Muscle layer of colon (tissue), 2 donors: ENCODE measurements around the gene SUGCT.
"Not testable (repeated sequence)": the region's sequence is repeated elsewhere in the genome, so short reads cannot be mapped to it uniquely, and the experiment has no call there.

ENCODE experiments used
- H3K27ac ChIP-seq: one replicate; pipeline ENCODE4 v1.7.0; 2013; ENCODE audit warnings: low read depth, mild to moderate bottlenecking, low read length, moderate library complexity
- H3K27me3 ChIP-seq, 2 donors: one replicate each; pipeline ENCODE4 v1.7.0; 2013; ENCODE audit warnings: low read length in 2 of 2, mild to moderate bottlenecking in 2 of 2; ENCODE audit not compliant: insufficient read depth in 2 of 2, control insufficient read depth in 1 of 2
- H3K36me3 ChIP-seq: one replicate; pipeline ENCODE4 v1.7.0; 2013; ENCODE audit warnings: mild to moderate bottlenecking, low read length; ENCODE audit not compliant: insufficient read depth
- H3K4me1 ChIP-seq: one replicate; pipeline ENCODE4 v1.7.0; 2013; ENCODE audit warnings: mild to moderate bottlenecking, low read length; ENCODE audit not compliant: insufficient read depth
- H3K4me3 ChIP-seq, 2 donors: one replicate each; pipeline ENCODE4 v1.7.0; 2013; ENCODE audit warnings: low read length in 2 of 2, low read depth in 1 of 2, mild to moderate bottlenecking in 1 of 2, moderate library complexity in 1 of 2
- H3K9ac ChIP-seq: one replicate; pipeline ENCODE4 v1.7.0; 2013; ENCODE audit warnings: low read length
- H3K9me3 ChIP-seq: one replicate; pipeline ENCODE4 v1.7.0; 2013; ENCODE audit warnings: mild to moderate bottlenecking, low read length
- donor health status: abdominal sarcoma.
- donor health status: Adenocarcinoma of cecum.

SUGCT gene

DNA sequence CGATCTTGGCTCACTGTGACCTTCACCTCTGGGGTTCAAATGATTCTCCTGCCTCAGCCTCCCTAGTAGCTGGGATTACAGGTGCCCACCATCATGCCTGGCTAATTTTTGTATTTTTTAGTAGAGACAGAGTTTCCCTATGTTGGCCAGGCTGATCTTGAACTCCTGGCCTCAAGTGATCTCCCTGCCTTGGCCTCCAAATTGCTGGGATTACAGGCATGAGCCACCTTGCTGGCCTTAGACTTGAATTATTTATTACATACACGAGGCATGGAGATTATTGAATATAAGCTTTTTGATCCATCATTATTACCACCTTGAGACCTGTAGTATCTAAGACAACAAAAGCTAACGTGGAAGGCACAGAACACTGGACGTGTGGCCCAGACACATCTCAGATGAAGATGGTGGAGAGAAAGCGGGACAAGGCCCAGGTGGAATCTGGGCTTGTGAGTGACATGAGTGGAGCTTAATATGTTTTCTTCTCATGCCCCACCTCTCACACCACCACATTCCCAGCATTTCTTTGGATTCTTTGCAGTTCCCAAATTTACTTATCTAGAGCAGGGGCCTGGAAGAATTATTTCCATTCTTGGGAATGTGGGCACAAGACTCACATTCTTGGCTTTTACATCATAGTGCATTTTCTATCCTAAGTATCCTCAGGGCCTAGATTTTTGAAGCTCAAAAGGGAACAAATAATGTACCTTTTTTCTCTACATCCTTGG lies 76.6 kb downstream of the SUGCT start:
- H3K4me1 ChIP-seq = no peaks in the 10 kb centered on the region
- H3K27ac ChIP-seq = no peak overlapping the region
- H3K27me3 ChIP-seq = no peaks in the 10 kb centered on the region
- no peak overlapping the region for H3K4me3 ChIP-seq
- no peaks in the 10 kb centered on the region for H3K36me3 ChIP-seq
- no peak overlapping the region for H3K9ac ChIP-seq
- H3K9me3 ChIP-seq = no peaks in the 10 kb centered on the region

- Histone ChIP-seq H3K4me1 (no peaks in the 10 kb centered on the region), H3K9ac (no peak overlapping the region), H3K27ac (no peak overlapping the region), H3K36me3 (no peaks in the 10 kb centered on the region), H3K27me3 (no peaks in the 10 kb centered on the region), H3K4me3 (no peak overlapping the region), H3K9me3 (no peaks in the 10 kb centered on the region)
Observed at GRCh38 chr7:40213291-40213690, 78.5 kb downstream of the SUGCT start.

GRCh38 chr7:40213856-40214255 lies 79.1 kb downstream of the SUGCT start:
- Histone ChIP-seq H3K9me3 (no peaks in the 10 kb centered on the region), H3K4me3 (no peak overlapping the region), H3K27me3 (no peaks in the 10 kb centered on the region), H3K4me1 (no peaks in the 10 kb centered on the region), H3K9ac (no peak overlapping the region), H3K27ac (no peak overlapping the region), H3K36me3 (no peaks in the 10 kb centered on the region)

DNA sequence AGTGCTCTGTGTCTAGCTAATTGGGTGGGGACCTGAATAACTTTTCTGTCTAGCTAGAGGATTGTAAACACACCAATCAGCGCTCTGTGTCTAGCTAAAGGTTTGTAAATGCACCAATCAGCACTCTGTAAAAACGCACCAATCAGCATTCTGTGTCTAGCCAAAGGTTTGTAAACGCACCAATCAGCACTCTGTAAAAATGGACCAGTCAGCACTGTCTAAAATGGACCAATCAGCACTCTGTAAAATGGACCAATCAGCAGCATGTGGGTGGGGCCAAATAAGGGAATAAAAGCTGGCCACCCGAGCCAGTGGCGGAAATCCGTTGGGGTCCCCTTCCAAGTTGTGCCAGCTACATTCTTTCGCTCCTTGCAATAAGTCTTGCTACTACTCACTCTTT lies 83.8 kb downstream of the SUGCT start:
- not testable (repeated sequence) for H3K27me3 ChIP-seq, H3K4me3 ChIP-seq, H3K9ac ChIP-seq, H3K27ac ChIP-seq, H3K4me1 ChIP-seq, H3K9me3 ChIP-seq, H3K36me3 ChIP-seq

- Histone ChIP-seq H3K9me3 (no peaks in the 10 kb centered on the region), H3K27me3 (no peaks in the 10 kb centered on the region), H3K27ac (no peak overlapping the region), H3K36me3 (no peaks in the 10 kb centered on the region), H3K9ac (no peak overlapping the region), H3K4me1 (no peaks in the 10 kb centered on the region), H3K4me3 (no peak overlapping the region)
Observed at GRCh38 chr7:40219917-40220316, 85.1 kb downstream of the SUGCT start.

DNA sequence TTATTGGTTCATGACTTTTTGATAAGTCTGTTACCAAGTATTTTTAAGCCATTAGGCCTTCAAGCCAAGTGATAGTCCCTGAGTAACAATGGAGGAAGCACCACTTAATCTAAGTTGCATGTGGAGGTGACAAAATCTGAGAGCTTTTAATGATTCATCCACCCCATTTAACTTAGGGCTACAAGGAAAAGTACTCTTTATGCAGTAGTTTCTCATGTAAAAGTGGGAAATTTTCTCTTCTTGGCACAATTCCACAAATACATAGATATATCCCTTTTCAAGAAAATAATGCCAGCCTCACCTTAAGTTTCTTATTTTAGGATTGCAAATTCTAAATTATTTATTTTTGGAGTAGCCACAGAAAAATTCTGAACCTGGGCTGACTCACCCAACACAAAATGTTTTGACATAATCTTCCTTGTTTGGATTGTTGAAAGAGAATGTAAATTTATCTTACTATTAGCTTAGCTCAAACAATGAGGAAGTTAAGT lies 85.7 kb downstream of the SUGCT start:
- no peak overlapping the region for H3K4me3 ChIP-seq
- no peak overlapping the region for H3K9ac ChIP-seq
- no peaks in the 10 kb centered on the region for H3K36me3 ChIP-seq
- H3K27ac ChIP-seq = no peak overlapping the region
- H3K4me1 ChIP-seq = no peaks in the 10 kb centered on the region
- no peaks in the 10 kb centered on the region for H3K27me3 ChIP-seq
- H3K9me3 ChIP-seq = no peaks in the 10 kb centered on the region

DNA sequence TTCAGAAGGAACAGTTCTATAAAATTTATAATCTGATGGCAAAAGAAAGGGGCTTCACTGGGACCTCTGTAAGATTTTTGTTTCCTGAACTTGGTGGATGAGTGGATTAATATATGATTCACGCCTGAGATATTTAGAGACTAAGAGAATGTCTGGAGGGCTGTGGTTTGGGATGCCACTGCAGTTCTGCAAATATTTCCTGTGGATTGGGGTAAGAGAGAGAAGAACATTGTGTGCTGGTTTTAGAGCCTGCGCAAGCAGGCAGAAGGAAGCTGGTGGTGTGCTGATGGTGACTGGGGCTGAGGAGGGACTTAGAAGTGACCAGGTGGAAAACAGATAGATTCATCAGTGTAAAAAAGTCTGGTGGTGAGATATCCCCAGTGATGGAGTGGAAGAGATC lies 87.0 kb downstream of the SUGCT start:
- Histone ChIP-seq H3K27ac (no peak overlapping the region), H3K4me1 (no peaks in the 10 kb centered on the region), H3K4me3 (no peak overlapping the region), H3K27me3 (no peaks in the 10 kb centered on the region), H3K9me3 (no peaks in the 10 kb centered on the region), H3K36me3 (no peaks in the 10 kb centered on the region), H3K9ac (no peak overlapping the region)

DNA sequence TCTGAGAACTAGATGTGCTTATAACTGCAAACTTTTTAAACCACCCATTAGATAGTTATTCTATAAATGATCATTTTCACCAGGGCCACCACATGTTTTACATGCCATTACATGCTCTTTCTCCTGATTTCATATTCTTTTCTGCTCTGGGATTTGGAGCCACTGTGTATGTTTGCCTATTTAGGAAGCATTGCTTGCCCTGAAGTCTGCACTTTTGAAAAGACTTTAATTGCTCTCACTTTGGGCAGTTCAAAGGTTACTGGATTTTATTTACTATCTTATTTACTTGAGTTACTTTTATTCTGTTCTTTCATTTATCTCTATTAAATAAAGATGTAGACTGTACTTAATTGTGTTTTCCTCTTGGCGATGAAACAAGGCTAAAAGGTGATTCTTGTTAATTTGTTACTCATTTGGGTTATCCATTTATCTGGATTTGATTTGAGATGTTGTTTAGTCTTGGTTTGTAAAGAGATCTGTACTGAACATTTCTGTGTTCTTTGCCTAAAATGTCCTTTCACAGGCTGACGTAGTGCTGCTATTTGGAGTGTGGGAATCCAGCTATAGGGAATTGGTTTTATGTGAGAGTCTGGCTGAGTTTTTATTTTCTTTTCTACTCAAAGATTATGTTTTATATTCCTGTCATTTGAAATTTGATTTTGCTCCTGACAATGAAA lies 88.8 kb downstream of the SUGCT start:
- H3K4me3 ChIP-seq = no peak overlapping the region
- H3K9me3 ChIP-seq = no peaks in the 10 kb centered on the region
- no peak overlapping the region for H3K27ac ChIP-seq
- no peaks in the 10 kb centered on the region for H3K36me3 ChIP-seq
- H3K27me3 ChIP-seq = no peaks in the 10 kb centered on the region
- no peaks in the 10 kb centered on the region for H3K4me1 ChIP-seq
- H3K9ac ChIP-seq = no peak overlapping the region

GRCh38 chr7:40230101-40230500 lies 95.3 kb downstream of the SUGCT start:
- Histone ChIP-seq H3K4me3 (no peak overlapping the region), H3K9ac (no peak overlapping the region), H3K27me3 (no peaks in the 10 kb centered on the region), H3K27ac (no peak overlapping the region), H3K36me3 (no peaks in the 10 kb centered on the region), H3K9me3 (no peaks in the 10 kb centered on the region), H3K4me1 (no peaks in the 10 kb centered on the region)

DNA sequence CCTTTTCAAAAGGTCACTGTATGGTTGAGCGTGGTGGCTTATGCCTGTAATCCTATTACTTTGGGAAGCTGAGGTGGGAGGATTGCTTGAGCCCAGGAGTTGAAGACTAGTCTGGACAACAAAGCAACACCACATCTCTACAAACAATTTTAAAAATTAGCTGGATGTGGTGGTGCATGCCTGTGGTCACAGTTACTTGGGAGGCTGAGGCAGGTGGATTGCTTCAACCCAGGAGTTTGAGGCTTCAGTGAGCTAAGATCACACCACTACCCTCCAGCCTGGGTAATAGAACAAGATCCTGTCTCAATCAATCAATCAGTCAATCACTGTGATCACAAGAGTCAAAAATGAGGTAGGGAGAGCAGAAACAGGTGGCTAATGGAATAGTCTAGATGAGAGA lies 97.0 kb downstream of the SUGCT start:
- Histone ChIP-seq H3K36me3 (no peaks in the 10 kb centered on the region), H3K9ac (no peak overlapping the region), H3K9me3 (no peaks in the 10 kb centered on the region), H3K4me3 (no peak overlapping the region), H3K27ac (no peak overlapping the region), H3K4me1 (no peaks in the 10 kb centered on the region), H3K27me3 (no peaks in the 10 kb centered on the region)

- Histone ChIP-seq H3K9me3 (no peaks in the 10 kb centered on the region), H3K9ac (no peak overlapping the region), H3K36me3 (no peaks in the 10 kb centered on the region), H3K27ac (no peak overlapping the region), H3K4me3 (no peak overlapping the region), H3K4me1 (no peaks in the 10 kb centered on the region), H3K27me3 (no peaks in the 10 kb centered on the region)
Observed at GRCh38 chr7:40232242-40232893, 97.6 kb downstream of the SUGCT start.
